Measurements from ENCODE around the gene LHX6. TPM values are rescaled to one million over a fixed set of nuclear protein-coding genes. Genes with fewer than 3 reads are reported as not detected.

Gene LHX6
- polyA plus RNA-seq (2012; ENCODE audit: insufficient read depth, insufficient read length): 0.61 TPM

GRCh38 chr9:122228568-122229484 lies at the start of gene LHX6:
TSS of gene LHX6 (minus strand) at chr9:122228957. CDS start at chr9:122228740, 217 bp downstream.
- DNase-seq (ENCODE audit: low read depth, low spot score): no peak
- no peak within 1 kb of the TSS for H3K4me3 ChIP-seq (ENCODE audit: low read length)

DNA sequence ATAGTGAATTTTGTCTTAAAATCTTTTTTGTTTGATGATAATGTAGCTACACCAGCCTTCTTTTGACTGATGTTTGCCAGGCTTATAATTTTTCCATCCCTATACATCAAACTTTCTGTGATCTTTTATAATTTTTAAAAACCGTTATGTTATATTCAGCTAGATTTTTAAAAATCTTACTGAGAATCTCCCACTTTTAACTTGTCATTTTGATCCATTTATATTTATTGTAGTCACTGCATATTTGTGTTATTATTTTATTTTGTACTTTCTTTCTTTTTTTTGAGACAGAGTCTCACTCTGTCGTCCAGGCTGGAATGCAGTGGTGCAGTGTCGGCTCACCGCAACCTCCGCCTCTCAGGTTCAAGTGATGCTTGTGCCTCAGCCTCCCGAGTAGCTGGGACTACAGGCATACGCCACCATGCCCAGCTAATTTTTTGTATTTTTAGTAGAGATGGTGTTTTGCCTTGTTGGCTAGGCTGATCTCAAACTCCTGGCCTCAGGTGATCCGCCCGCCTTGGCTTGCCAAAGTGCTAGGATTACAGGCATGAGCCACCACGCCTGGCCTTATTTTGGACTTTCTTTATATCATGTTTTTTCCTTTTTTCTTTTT lies 48.6 kb upstream of the LHX6 start:
- H3K4me3 ChIP-seq (ENCODE audit: low read length): no peak overlapping the region
- DNase-seq (ENCODE audit: low read depth, low spot score): no peak

DNA sequence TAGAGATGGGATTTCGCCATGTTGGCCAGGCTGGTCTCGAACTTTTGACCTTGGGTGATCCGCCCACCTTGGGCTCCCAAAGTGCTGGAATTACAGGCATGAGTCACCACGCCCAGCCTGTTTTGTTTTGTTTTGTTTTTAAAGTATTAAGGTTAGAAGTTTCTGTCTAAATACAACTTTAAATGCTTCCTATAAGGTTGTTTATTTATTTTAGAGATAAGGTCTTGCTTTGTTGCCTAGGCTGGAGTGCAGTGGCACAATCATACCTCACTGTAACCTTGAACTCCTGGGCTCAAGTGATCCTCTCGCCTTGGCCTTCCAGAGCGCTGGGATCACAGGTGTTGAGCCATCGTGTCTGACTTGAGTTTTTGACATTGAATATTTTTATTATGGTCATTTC lies 47.3 kb upstream of the LHX6 start:
- no peak overlapping the region for H3K4me3 ChIP-seq (ENCODE audit: low read length)
- DNase-seq (ENCODE audit: low read depth, low spot score): no peak

- DNase-seq (ENCODE audit: low read depth, low spot score): no peak
- no peak overlapping the region for H3K4me3 ChIP-seq (ENCODE audit: low read length)
Observed at GRCh38 chr9:122274055-122274454, 45.3 kb upstream of the LHX6 start.

GRCh38 chr9:122268041-122268814 lies 39.5 kb upstream of the LHX6 start:
- DNase-seq (ENCODE audit: low read depth, low spot score): no peak
- H3K4me3 ChIP-seq (ENCODE audit: low read length): no peak overlapping the region

GRCh38 chr9:122265149-122265915 lies 36.6 kb upstream of the LHX6 start:
- H3K4me3 ChIP-seq (ENCODE audit: low read length): peak overlapping the region; percentile 69
- DNase-seq (ENCODE audit: low read depth, low spot score): peak; percentile 45

- peak within 1 kb of the TSS; percentile 69 for H3K4me3 ChIP-seq (ENCODE audit: low read length)
- peak; percentile 75 for DNase-seq (ENCODE audit: low read depth, low spot score)
Observed at GRCh38 chr9:122264360-122265148, 35.8 kb upstream of the LHX6 start, which contains the start of the genes MRRF and RBM18. TSS of gene MRRF (plus strand) at chr9:122264882. CDS start at chr9:122270892, 6,010 bp downstream. TSS of gene RBM18 (minus strand) at chr9:122264840. CDS start at chr9:122261492, 3,348 bp downstream.

GRCh38 chr9:122263699-122264349 lies 35.1 kb upstream of the LHX6 start:
- no peak for DNase-seq (ENCODE audit: low read depth, low spot score)
- peak overlapping the region; percentile 69 for H3K4me3 ChIP-seq (ENCODE audit: low read length)

- no peak for DNase-seq (ENCODE audit: low read depth, low spot score)
- H3K4me3 ChIP-seq (ENCODE audit: low read length): no peak overlapping the region
Observed at GRCh38 chr9:122262073-122262472, 33.3 kb upstream of the LHX6 start.

DNA sequence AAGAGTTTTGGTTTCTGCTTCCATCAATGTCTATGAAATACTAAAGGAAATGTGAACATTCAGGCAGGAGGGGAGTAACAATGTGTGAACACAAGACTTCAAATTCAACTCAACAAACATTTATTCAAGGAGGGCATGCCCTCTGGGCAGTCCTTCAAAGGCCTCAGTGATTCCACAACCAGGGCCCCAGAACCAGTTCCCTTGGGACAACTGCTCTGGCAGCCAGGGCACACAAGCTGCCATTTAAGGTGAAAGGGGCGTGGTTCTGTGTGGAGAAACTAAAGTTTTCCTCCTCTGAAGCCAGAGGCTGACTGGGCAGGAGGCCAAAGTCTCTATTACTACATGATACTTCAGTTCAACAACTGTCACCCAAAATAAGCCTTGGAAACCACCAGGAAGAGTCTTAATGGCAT lies 32.7 kb upstream of the LHX6 start:
- no peak overlapping the region for H3K4me3 ChIP-seq (ENCODE audit: low read length)
- no peak for DNase-seq (ENCODE audit: low read depth, low spot score)

- no peak overlapping the region for H3K4me3 ChIP-seq (ENCODE audit: low read length)
- no peak for DNase-seq (ENCODE audit: low read depth, low spot score)
Observed at GRCh38 chr9:122258886-122259415, 30.2 kb upstream of the LHX6 start.

DNA sequence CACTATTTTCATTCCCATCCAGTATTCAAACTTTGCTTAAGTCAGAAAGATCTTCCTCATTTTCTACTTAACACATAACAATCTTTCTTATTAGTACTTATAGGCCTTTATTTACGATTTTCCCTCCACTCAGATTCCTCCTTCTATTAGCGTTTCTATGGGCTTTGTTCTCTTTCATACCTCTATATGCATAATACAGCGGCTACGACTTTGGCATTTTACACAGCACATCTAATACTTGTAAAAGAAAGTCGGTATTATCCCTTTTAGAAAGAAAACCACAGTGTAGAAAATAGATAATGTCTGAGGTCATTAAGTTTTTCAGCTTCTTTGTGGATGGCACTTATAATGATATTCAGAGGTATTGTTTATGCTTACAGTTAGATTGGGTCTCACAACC lies 27.4 kb upstream of the LHX6 start:
- no peak overlapping the region for H3K4me3 ChIP-seq (ENCODE audit: low read length)
- no peak for DNase-seq (ENCODE audit: low read depth, low spot score)

GRCh38 chr9:122254761-122255160 lies 26.0 kb upstream of the LHX6 start:
- no peak for DNase-seq (ENCODE audit: low read depth, low spot score)
- no peak overlapping the region for H3K4me3 ChIP-seq (ENCODE audit: low read length)

GRCh38 chr9:122252796-122253195 lies 24.0 kb upstream of the LHX6 start:
- no peak for DNase-seq (ENCODE audit: low read depth, low spot score)
- no peak overlapping the region for H3K4me3 ChIP-seq (ENCODE audit: low read length)

- no peak overlapping the region for H3K4me3 ChIP-seq (ENCODE audit: low read length)
Observed at GRCh38 chr9:122251351-122251750, 22.6 kb upstream of the LHX6 start.

GRCh38 chr9:122248448-122248865 lies 19.7 kb upstream of the LHX6 start:
- no peak for DNase-seq (ENCODE audit: low read depth, low spot score)
- H3K4me3 ChIP-seq (ENCODE audit: low read length): no peak overlapping the region

More at GRCh38 chr9:122251351-122251750, 22.6 kb upstream of the LHX6 start:
- no peak for DNase-seq (ENCODE audit: low read depth, low spot score)

GRCh38 chr9:122246666-122247065 lies 17.9 kb upstream of the LHX6 start:
- no peak for DNase-seq (ENCODE audit: low read depth, low spot score)
- H3K4me3 ChIP-seq (ENCODE audit: low read length): no peak overlapping the region

All from Jurkat, Clone E6-1 (cell line).